GM19395 (cell line): ENCODE data around the gene CDC14C.
"Not testable (repeated sequence)": the region's sequence is repeated elsewhere in the genome, so short reads cannot be mapped to it uniquely, and the experiment has no call there.

ENCODE experiments used
- ATAC-seq: cut with Tn5 transposase; IDR thresholded peaks from one replicate; pipeline ENCODE4 v1.9.1; 2021; ENCODE audit warnings: mild to moderate bottlenecking, moderate library complexity; ENCODE audit not compliant: unreplicated experiment

CDC14C gene

DNA sequence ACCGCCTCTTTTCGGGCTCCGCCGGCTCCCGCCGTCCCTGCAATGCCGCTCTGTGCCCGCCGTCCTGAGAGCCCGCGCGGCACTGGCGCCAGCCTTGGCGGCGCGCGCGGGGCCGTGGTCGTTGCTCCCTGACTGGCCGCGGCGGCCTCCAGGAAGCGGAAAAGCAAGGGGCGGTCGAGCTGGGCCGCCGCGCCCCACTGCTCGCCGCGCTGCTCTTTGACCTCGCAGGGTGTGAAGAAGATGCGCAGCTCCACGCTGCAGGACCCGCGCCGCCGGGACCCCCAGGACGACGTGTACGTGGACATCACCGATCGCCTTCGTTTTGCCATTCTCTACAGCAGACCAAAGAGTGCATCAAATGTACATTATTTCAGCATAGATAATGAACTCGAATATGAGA, at the start of gene CDC14C:
TSS of gene CDC14C (plus strand) at position 115 of the 400 bp plus-strand sequence. CDS start at position 241, 126 bp downstream.
- no peak for ATAC-seq

DNA sequence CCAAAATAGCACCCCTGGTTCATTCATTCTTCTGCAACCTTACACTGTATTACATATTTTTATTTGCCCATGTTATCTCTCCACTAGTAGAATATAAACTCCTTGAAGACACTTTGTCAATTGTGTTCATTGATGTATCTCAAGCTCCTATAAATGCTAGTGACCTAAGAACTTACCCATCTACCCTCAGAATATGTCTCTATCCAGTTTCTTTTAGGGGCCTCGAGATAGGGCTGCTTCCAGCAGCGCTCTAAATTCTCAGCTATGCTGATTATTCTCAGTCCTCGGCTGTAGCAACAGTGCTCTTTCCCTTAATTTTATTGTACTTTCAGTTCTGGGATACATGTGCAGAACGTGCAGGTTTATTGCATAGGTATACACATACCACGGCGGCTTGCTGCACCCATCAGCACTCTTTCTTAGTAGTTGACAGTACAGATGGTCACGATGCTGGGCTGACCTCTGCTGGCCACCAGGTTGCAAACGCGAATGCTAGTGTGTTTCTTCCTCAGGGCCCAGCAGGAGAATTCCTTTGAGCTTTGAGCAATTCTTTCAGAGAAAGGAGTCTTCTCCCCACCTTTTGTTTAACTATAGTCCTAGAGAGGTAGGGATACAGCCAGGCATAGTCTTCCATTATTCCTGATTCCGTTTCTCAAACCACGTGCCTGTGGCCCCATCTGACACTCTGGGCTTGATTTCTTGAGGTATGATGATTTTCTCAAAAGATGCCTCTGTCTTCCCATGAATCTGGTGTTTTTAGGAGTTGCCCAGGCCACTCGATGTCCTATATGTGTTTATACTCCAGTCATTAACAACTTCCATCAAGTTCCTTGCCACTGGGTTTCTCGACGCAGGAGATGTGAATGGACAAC, 49.1 kb upstream of the CDC14C start:
- no peak for ATAC-seq

DNA sequence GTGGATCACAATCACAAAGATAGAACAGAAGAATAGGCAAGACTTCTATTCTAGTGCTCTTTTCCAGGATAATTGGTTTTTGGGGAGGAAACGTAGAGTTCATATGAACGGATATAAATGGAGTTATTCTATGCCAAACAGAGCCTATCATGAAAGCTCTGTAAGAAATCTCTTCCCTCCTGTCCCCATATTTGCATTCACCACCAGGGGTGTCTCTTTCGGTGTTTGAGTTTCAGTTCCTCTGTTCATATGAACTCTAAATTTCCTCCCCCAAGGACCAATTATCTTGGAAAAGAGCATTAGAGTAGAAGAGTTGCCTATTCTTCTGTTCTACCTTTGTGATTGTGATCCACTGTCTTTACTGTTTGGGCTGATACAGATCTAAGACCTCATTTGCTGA, 48.3 kb upstream of the CDC14C start:
- no peak for ATAC-seq

DNA sequence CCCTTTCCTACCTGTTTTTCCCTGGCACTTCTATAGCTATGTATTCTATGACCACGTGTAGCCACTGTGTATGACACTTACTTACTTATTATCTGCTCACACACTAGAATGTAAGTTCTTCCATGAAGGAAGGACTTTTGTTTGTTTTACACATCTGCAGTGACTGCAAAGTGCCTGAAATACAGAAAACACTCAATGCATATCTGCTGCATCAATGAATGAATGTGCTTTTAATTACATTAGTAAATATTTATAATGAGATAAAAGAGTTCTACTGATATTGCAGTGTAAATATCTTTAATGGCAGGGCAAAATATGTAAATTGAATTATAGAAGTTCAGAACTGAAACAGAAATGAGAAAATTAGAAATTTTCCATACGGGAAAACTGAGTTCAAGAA, 43.5 kb upstream of the CDC14C start:
- no peak for ATAC-seq

DNA sequence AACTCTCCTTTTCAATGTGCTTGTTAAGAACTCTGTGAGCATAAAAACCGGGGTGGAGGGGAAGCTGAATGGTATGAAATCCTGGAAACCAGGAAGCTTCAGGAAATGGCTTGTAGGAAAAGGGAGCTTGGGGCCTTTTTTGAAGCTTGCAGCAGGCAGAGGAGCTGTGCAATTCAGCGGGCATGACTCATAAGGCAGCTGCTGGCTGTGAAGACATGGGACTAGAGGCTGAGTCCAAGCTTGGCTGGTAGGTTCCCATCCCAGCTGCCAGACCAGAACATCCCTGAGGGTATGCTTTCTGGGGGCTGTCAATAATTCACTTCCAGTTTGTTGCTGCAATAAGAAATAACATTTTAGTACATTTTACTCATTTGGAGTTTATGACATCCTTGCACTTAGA, 36.8 kb upstream of the CDC14C start:
- no peak for ATAC-seq

DNA sequence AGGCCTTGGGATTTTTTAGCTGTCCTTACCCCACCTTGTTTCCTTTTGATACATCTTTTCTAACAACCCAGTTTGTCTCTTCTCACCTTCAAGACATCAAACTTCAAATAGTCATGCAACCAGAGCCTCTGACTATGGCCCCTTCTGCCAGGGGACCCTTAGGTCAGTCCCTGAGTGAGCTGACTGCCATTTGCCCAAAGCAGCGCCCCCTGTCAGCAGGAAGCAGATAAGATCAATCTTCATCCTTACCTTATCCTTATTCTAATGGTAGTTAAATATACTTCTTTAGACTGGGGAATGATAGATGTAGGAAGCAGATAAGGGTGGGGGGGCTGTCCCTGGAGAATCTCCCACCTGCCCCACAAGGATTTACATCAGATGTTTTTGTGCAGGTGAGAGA, 29.8 kb upstream of the CDC14C start:
- ATAC-seq = no peak

DNA sequence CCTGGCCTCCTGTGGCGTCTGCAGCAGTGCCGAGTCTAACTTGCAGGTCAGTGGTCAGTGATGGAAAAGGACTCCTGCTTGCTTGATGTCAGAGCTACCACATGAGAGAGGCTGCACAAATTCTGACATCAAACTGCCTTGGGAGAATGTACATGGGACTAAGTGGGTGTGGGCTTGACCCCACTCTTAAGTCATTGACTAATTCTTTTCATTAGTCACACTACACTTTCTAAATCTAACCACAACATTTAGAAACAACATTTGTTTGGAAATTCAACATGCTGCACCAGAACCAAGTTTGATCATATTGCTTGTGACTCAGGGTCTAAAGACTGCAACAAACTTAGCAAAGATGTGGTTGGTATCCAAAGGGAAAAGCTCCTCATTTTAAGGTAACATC, 24.4 kb upstream of the CDC14C start:
- ATAC-seq = no peak

DNA sequence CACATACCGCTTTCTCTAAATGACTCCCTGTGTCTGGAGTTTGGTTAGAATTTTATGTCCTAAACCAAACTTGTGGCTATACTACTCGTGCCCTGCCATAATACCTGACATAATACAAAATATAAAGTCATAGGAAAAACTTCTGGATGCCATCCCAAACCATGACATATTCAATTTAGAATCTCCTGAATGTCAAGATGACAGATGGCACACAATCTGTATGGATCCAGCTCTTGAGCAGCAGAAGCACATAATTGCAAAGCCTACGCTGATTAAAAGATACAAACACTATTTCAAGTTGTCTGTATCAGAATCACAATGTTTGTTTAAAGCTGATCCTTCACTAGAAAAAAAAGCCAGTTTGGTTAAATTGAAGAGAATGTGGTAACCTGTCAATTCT, 22.4 kb upstream of the CDC14C start:
- no peak for ATAC-seq

DNA sequence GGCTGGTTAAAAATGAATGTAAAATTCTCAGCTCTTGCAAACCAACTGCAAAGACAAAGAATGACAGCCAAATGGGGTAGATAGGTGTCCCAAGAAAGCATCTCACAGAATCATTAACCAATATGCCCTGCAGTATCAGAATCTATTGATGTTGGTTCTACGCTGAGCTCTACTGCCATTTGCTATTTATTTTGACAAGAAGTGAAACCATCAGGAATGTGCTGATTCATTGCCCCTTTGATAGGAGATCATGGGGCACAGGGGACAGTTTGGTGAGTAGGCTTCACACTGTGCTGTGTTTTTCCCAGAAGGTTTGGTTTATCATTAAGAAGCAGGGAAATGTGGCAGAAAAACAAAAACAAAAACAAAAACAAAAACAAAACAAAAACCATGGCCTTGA, 19.4 kb upstream of the CDC14C start:
- no peak for ATAC-seq

DNA sequence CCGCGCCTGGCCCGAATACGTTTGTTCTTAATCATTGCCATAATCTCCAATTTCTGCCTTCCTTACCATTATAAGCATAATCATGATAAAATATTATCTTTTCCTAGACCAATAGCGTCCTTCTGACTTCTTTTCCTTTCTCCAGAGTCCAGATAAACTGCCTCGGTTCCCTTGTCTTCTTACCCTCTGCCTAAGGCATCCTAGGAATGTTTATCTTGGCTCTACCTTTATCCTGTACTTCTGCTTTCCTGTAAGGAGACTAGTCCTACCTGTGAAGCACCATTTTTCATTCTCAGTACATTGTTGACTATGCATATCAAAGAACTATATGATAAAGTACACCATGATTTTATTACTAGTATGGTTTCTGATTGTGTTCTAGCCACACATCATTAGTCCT, 18.7 kb upstream of the CDC14C start:
- ATAC-seq = not testable (repeated sequence)

DNA sequence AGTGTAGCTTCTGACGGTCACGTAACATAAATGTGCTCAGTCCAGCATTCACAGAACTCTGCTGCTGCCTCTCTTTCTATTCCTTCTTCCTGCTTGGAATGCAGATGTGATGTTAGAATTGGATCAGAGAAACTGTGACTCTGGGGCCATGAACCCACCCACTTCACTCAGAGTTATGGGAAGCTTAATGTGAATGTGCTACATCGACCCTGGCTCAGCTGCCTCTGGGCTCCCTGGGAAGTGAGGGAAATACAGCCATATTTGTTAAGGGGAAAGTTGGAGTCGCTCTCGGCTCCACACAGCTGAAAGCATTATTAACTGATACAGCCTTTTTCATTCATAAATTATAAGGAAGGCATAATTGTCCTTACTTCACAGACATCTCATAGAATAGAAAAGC, 14.5 kb upstream of the CDC14C start:
- not testable (repeated sequence) for ATAC-seq

DNA sequence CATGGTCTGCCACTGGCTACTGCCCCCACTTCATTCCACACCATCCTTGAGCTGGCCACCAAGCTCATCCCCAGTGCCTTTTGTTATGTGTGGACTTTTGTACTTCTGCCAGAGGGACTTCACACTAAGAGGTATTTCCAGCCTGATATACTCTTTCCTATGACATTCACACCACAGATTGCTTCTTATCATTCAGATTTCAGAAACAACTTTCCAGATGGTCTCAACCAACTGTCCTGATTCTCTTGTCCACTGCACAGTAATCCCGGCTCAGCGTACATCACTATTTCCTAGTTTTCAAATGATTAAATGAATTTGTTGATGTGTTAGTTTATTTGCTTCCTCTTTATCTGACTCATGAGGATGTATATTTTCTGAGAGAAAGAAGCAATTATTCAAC, 7.1 kb downstream of the CDC14C start:
- no peak for ATAC-seq

DNA sequence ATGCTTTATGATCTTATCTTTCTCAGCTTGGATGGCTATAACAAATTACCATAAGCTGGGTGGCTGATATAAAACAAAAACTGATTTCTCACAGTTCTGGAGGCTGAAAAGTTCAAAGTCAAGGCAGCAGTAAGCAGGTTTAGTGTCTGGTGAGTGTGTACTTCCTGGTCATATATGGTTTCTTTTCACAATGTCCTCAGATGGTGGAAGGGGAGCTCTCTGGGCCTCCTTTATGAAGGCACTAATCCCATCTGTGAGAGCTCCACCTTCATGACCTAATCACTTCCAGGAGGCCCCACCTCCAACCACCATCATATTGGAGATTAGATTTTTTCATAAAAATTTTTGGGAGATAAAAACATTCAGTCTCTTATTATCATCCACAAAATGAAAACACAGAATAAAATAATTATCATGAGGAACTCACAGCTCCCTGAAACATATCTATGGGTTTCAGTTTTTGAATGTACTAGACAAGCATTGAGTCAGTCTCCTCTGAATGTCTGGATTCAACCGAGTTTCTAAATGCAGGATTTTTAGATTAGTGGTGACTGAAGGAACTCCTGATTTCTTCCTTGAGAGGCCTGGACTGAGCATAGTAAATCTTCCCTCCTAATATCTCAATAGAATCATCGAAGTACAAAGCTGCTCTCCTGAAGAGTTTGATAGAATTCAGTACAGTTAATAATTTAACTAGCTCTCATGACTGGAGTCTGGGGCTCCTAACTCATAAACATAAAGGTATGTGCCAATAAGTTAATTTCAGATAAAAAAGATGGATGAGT, 8.0 kb downstream of the CDC14C start:
- ATAC-seq = no peak

DNA sequence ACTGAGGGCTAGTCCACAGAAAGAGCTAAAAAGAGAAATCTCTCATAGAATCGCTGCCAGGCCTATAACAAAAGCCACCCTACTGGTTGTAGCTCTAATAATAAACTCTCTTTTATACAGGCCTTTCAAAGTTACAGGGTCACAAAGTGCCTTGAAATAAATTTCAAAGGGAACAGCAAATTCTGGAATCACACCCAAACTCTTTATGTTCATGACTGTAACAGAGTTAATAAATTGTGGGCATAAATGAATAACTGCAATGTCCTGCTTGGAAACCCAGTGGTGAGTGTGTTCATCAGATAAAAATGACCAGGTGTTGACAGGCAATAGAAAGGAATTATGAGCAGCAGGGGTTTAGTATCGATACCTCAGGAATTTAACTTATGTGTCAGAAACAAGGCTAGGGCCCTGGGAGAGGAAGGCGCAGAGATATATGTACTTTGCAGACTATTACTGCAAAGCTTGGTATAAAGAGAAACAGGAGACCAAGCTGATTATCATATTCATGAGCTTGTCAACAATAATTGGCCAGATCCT, 9.3 kb downstream of the CDC14C start:
- no peak for ATAC-seq

DNA sequence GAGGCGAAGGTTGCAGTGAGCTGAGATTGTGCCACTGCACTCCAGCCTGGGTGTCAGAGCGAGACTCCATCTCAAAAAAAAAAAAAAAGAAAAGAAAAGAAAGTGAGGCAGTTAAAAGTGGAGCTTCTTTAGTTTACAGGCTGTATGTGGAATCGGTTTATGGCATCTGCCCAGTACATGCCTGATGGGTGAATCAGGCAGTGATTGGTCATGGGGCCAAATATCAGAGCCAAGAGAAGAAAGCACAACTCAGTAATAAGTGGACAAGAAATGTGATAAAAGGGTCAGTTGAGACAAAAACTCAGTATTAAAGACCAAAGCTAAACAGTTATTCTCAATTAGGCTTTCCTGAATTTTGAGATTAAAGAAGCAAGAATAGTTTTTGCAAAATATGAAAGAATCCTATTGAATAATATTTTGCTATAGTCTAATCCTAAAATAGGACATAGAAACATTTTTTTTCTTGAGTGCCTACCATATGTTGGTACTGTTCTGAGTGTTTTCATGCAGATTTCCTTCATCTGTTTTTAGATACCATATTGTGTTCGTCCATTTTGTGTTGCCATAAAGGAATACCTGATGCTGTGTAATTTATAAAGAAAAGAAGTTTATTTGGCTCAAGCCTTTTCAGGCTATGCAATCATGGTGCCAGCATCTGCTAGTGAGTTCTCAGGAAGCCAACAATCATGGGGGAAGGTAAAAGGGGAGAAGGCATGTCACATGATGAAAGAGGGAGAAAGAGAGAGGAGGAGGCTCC, 14.4 kb downstream of the CDC14C start:
- ATAC-seq = no peak

DNA sequence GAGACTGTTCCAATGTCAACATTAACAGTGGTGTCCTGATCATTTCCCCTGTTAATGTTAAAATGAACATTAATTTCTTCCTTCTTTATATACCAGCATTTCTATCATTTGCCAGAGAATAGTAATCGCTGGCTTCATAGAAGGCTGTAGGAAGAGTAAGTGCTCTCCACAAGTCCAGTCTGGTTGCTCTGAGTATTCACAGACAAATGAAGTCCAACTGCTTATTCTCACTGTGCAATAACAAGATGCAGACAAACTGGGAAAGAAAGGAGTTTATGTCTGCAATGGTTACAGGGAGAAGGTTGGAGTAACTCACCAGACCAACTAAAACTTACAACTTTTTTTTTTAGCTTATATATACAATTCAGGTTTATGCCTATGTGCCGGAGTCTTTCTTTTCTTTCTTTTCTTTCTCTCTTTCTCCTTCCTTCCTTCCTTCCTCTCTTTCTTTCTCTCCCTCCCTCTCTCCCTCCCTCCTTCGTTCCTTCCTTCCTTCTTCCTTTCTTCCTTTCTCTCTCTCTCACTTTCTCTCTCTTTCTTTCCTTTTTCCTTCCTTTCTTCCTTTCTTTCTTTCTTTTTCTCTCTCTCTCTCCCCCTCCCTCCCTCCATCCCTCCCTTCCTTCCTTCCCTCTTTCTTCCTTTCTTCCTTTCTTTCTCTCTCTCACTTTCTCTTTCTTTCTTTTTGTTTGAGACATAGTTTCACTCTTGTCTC, 19.1 kb downstream of the CDC14C start:
- no peak for ATAC-seq

DNA sequence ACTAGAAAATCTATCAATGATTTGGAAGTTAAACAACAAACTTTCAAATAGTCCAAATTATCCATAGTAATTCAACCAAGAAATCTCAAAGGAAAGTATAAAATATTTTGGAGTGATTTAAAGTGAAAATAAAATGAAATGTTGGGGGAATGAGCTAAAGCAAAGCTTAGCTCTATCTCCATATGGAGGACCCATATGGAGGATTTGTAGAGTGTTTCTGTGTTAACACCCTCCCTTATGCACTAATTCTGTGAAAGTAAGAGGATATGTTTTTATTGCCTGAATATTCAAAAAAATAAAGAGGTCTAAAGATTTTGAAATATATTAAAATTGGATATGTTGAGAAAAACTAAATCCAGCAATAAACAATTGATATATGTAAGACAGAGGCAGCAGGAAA, 31.6 kb downstream of the CDC14C start:
- ATAC-seq = no peak

DNA sequence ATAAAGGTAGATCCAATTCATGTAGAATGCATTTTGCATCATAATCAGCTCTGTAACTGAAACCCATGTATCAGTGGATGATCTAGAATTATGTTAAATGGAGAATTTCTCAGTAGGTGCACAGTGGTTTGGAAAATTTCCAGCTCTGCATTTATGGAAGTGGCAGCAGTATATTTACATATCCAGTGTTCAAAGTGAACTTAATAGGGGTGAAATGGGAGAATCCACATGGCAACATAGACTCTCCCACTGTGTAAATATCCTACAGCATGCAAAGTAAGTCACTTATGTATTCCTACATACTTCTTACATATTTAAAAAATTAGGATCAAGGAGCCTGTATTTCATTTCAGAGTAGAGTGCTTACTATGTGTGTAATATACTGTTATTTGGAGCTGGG, 35.3 kb downstream of the CDC14C start:
- ATAC-seq = no peak

DNA sequence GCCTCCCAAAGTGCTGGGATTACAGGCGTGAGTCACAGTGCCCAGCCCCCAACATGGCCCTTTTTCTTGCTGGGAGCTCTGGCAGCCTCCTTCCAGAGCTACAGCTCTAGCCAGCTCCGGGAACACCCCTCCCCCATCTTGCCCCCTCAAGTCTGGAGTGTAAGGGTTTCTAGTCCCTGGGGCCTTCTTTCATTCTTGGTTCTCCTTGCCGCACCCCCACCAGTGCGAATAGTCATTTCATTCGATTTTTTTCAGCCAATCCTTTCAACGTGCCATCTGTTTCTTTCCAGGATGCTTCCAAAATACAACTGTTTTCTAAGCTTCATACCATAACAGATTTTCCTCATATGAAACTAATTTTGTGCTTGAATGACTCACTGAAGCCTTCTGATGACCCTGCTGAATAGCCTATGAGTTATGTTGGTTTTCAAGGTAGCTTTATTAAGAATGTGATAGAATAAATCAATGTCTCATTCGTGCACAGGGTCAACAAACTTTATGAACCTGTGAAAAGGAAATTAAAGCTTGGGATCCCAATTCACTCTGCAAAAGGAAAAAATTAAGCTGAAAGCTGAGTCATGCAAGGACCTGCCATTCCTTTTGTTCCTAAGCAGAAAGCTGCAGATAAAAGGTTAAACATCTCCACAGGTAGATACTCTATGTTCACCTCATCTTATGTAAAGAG, 38.6 kb downstream of the CDC14C start:
- ATAC-seq = no peak

DNA sequence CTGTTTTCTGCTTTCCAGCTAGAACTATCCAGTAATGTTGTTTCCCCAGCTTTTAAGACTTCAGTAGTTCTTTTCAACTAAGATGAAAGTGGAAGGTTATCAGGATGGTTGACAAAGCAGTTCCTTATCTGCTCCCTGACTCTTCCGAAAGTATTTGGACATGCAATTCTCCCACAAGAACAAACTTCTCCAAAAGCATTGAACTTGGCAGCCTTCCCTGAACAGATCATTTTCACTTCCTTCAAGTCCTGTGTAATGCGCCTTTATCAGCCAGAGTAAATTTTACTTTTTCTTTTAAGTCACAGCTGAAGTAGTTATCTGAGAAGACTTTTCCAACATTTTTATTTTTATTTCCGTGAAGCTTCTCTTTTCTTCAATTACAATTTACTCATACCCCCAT, 39.7 kb downstream of the CDC14C start:
- no peak for ATAC-seq
